SIG-M5 treated with dmso at 0.1 percent for 504 hours (cell line): Measurements from ENCODE around the gene SLC7A4.

Experiments used
- DNase-seq: peaks from one replicate; lab custom pipeline; 2025; ENCODE audit not compliant: unreplicated experiment; lab: John Stamatoyannopoulos, UW

The SLC7A4 gene

GRCh38 chr22:21000207-21000986, 32.0 kb downstream of the SLC7A4 start:
- DNase-seq, result no peak

- no peak for DNase-seq
These were observed 32.8 kb downstream of the SLC7A4 start for GRCh38 chr22:20999350-21000206.

- DNase-seq, result no peak
These were observed 33.7 kb downstream of the SLC7A4 start for GRCh38 chr22:20998411-20999336.

- DNase-seq, result no peak
These were observed 34.7 kb downstream of the SLC7A4 start for GRCh38 chr22:20997536-20998257.

- no peak for DNase-seq
These were observed 35.5 kb downstream of the SLC7A4 start for GRCh38 chr22:20996598-20997535.

- DNase-seq, result no peak
These were observed 36.3 kb downstream of the SLC7A4 start for GRCh38 chr22:20996031-20996410.

- DNase-seq, result no peak
These were observed 36.9 kb downstream of the SLC7A4 start for GRCh38 chr22:20995329-20996030.

- no peak for DNase-seq
These were observed 37.5 kb downstream of the SLC7A4 start for GRCh38 chr22:20994902-20995241.

GRCh38 chr22:20994128-20994901, 38.0 kb downstream of the SLC7A4 start:
- DNase-seq, result no peak

GRCh38 chr22:20993304-20994127, 38.8 kb downstream of the SLC7A4 start:
- no peak for DNase-seq

GRCh38 chr22:20992456-20993303, 39.7 kb downstream of the SLC7A4 start:
- no peak for DNase-seq

GRCh38 chr22:20992056-20992442, 40.3 kb downstream of the SLC7A4 start:
- no peak for DNase-seq

- no peak for DNase-seq
These were observed 40.9 kb downstream of the SLC7A4 start for GRCh38 chr22:20991252-20992055.

GRCh38 chr22:20990184-20991180, 41.9 kb downstream of the SLC7A4 start:
- DNase-seq, result no peak
